GM23338 (cell line): ENCODE measurements around the gene FNDC3B. TPM values are rescaled to one million over a fixed set of nuclear protein-coding genes. Genes with fewer than 3 reads are reported as not detected.

Experiments
- ATAC-seq: fragments of 200-7000 bp; cut with Tn5 transposase; 3 replicates; pipeline ENCODE4 v1.9.1; 2020
- DNase-seq: peaks from one replicate; pipeline ENCODE4 v3.0.0-alpha.2; 2015; ENCODE audit warnings: low spot score
- H2AFZ ChIP-seq: fragments of 200-600 bp; sonication (generic); 2 replicates; pipeline ENCODE4 v1.8.0; 2016; ENCODE audit warnings: antibody characterized with exemption, mild to moderate bottlenecking, moderate library complexity
- H3F3A ChIP-seq: fragments of 200-600 bp; sonication (generic); replicated peaks from 2 replicates; pipeline ENCODE4 v1.8.0; 2017; ENCODE audit warnings: antibody characterized with exemption, mixed run types, low read depth
- H3K27ac ChIP-seq: fragments of 200-600 bp; sonication (generic); 2 replicates; pipeline ENCODE4 v1.6.1; 2016; ENCODE audit warnings: low read depth
- H3K27me3 ChIP-seq: fragments of 200-600 bp; sonication (generic); 2 replicates; pipeline ENCODE4 v1.8.0; 2016; ENCODE audit warnings: mild to moderate bottlenecking, mixed run types, moderate library complexity; ENCODE audit not compliant: insufficient read depth
- H3K36me3 ChIP-seq: fragments of 200-600 bp; sonication (generic); 2 replicates; pipeline ENCODE4 v1.8.0; 2016; ENCODE audit warnings: mild to moderate bottlenecking; ENCODE audit not compliant: insufficient read depth
- H3K4me1 ChIP-seq: fragments of 200-600 bp; sonication (generic); 2 replicates; pipeline ENCODE4 v1.8.0; 2016; ENCODE audit warnings: mild to moderate bottlenecking, moderate library complexity; ENCODE audit not compliant: insufficient read depth
- H3K4me2 ChIP-seq: fragments of 200-600 bp; sonication (generic); 2 replicates; pipeline ENCODE4 v1.7.1; 2017; ENCODE audit warnings: mixed run types
- H3K4me3 ChIP-seq: fragments of 200-600 bp; sonication (generic); 2 replicates; pipeline ENCODE4 v1.6.1; 2016; ENCODE audit warnings: mixed run types
- H3K79me2 ChIP-seq: fragments of 200-600 bp; sonication (generic); replicated peaks from 2 replicates; pipeline ENCODE4 v1.8.0; 2017; ENCODE audit warnings: mild to moderate bottlenecking; ENCODE audit not compliant: insufficient read depth
- H3K9me2 ChIP-seq: fragments of 200-600 bp; sonication (generic); 2 replicates; pipeline ENCODE4 v1.8.0; 2017; ENCODE audit not compliant: insufficient read depth
- H4K20me1 ChIP-seq: fragments of 200-600 bp; sonication (generic); replicated peaks from 2 replicates; pipeline ENCODE4 v1.8.0; 2017; ENCODE audit warnings: mild to moderate bottlenecking; ENCODE audit not compliant: insufficient read depth
- H3K27ac Mint-ChIP-seq: 2 replicates; pipeline ENCODE4 v1.8.0; 2020; ENCODE audit warnings: inconsistent platforms, mild to moderate bottlenecking, moderate library complexity, mixed read lengths
- H3K27me3 Mint-ChIP-seq: 3 replicates; pipeline ENCODE4 v1.8.0; 2022; ENCODE audit warnings: low read depth, mild to moderate bottlenecking, moderate library complexity, mixed read lengths, inconsistent platforms; ENCODE audit not compliant: insufficient read depth, poor library complexity
- H3K36me3 Mint-ChIP-seq: 3 replicates; pipeline ENCODE4 v1.8.0; 2021; ENCODE audit warnings: low read depth, mild to moderate bottlenecking, inconsistent platforms, moderate library complexity, mixed read lengths
- H3K4me1 Mint-ChIP-seq: 3 replicates; pipeline ENCODE4 v1.8.0; 2020; ENCODE audit warnings: mild to moderate bottlenecking, inconsistent platforms, mixed read lengths
- H3K4me3 Mint-ChIP-seq: 3 replicates; pipeline ENCODE4 v1.8.0; 2021; ENCODE audit warnings: moderate library complexity, mild to moderate bottlenecking, inconsistent platforms, mixed read lengths
- H3K9me3 Mint-ChIP-seq: 3 replicates; pipeline ENCODE4 v1.8.0; 2020; ENCODE audit warnings: moderate library complexity, mild to moderate bottlenecking, inconsistent platforms, mixed read lengths
- CREB1 ChIP-seq: fragments of 250-450 bp; sonication (Bioruptor Pico); IDR thresholded peaks from 2 replicates; pipeline ENCODE4 v1.5.0; 2020; ENCODE audit warnings: low read depth, mild to moderate bottlenecking, moderate library complexity
- CTCF ChIP-seq, 2 experiments: fragments of 200-600 bp in 1 of 2; sonication (generic) in 1 of 2; conservative IDR thresholded peaks; 2 replicates each; pipeline versions ENCODE4 v1.5.1 to v1.6.1; 2016 to 2017; ENCODE audit warnings: antibody characterized with exemption in 2 of 2, low read depth in 2 of 2, mild to moderate bottlenecking in 2 of 2, moderate library complexity in 1 of 2
- ETS1 ChIP-seq: IDR thresholded peaks from 2 replicates; pipeline ENCODE4 v1.6.1; 2016; ENCODE audit warnings: antibody characterized with exemption
- EZH2 ChIP-seq: fragments of 200-600 bp; sonication (generic); IDR thresholded peaks from one replicate; pipeline ENCODE4 v1.8.0; 2017; ENCODE audit warnings: antibody characterized with exemption, mild to moderate bottlenecking, low read depth; ENCODE audit not compliant: unreplicated experiment
- EZH2phosphoT487 ChIP-seq: fragments of 200-600 bp; sonication (generic); IDR thresholded peaks from one replicate; pipeline ENCODE4 v1.8.1; 2018; ENCODE audit warnings: antibody characterized with exemption; ENCODE audit not compliant: unreplicated experiment
- NANOG ChIP-seq: IDR thresholded peaks from 2 replicates; pipeline ENCODE4 v1.6.1; 2016; ENCODE audit warnings: antibody characterized with exemption, borderline replicate concordance
- POLR2AphosphoS5 ChIP-seq: IDR thresholded peaks from 2 replicates; pipeline ENCODE4 v1.6.1; 2016; ENCODE audit warnings: antibody characterized with exemption, low read depth
- STAT1 ChIP-seq: IDR thresholded peaks from one replicate; pipeline ENCODE4 v1.6.1; 2016; ENCODE audit warnings: antibody characterized with exemption; ENCODE audit not compliant: unreplicated experiment
- ZNF114 ChIP-seq: fragments of 250-450 bp; sonication (Bioruptor Pico); IDR thresholded peaks from 2 replicates; pipeline ENCODE4 v1.5.0; 2020; ENCODE audit warnings: mild to moderate bottlenecking, moderate library complexity
- ZNF331 ChIP-seq: fragments of 250-450 bp; sonication (Bioruptor Pico); IDR thresholded peaks from 2 replicates; pipeline ENCODE4 v1.5.0; 2020; ENCODE audit warnings: low read depth, mild to moderate bottlenecking, moderate library complexity
- polyA plus RNA-seq: library from polyadenylated mRNA; unstranded; fragments of >200 nt; fragmentation: Nextera tagmentation; extraction: Ambion mirVana; gene quantifications from 2 replicates; pipeline ENCODE4 v1.2.1, GENCODE V29; 2016
- total RNA-seq: library from RNA; depleted of rRNA; stranded (reverse); fragments of >200 nt; shearing (Covaris generic); gene quantifications from 2 replicates; pipeline ENCODE4 v1.2.3, GENCODE V29; 2014
- TF ChIP-seq, protein P1 (sequence below): IDR thresholded peaks from one replicate; pipeline ENCODE4 v1.6.1; 2018; ENCODE audit warnings: antibody characterized with exemption; ENCODE audit not compliant: unreplicated experiment

Gene FNDC3B
- total and polyA plus RNA-seq, 2 experiments from 2014 or later: 19.1 to 55.4 TPM

DNA sequence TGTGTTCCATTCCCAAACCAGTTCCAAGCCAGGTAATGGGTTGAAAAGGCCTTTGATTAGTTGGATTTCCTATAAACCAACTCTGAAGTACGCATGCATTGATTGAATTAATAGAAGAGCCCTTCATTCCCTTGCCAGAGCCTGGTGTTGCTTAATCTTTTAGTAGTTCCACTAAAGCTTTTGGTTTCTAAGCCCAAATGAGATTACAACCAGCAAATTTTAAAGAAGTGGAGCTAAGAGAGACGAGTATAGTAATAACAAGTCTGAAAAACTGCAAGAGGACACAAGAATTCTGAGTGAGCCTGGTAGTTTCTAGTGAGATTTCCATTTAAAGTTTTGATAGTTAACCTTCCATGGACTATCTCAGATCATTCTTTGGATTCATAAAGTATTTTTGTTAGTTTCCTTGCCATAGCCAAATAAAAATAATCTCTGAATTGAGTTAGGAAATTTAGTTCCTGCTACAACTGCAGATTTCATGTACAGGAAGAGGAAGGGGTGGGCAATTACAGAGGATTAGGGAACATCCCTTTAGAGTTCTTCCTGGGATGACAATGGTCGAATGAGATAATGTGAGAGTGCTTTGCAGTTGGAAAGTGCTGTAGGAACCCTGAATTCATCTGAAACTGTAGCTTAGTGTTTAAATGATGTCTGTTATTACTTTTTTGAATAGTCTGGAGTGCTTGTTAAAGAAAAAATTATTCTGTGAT, 136.8 kb downstream of the FNDC3B start (continued):
- TF ChIP-seq, protein P1, sequence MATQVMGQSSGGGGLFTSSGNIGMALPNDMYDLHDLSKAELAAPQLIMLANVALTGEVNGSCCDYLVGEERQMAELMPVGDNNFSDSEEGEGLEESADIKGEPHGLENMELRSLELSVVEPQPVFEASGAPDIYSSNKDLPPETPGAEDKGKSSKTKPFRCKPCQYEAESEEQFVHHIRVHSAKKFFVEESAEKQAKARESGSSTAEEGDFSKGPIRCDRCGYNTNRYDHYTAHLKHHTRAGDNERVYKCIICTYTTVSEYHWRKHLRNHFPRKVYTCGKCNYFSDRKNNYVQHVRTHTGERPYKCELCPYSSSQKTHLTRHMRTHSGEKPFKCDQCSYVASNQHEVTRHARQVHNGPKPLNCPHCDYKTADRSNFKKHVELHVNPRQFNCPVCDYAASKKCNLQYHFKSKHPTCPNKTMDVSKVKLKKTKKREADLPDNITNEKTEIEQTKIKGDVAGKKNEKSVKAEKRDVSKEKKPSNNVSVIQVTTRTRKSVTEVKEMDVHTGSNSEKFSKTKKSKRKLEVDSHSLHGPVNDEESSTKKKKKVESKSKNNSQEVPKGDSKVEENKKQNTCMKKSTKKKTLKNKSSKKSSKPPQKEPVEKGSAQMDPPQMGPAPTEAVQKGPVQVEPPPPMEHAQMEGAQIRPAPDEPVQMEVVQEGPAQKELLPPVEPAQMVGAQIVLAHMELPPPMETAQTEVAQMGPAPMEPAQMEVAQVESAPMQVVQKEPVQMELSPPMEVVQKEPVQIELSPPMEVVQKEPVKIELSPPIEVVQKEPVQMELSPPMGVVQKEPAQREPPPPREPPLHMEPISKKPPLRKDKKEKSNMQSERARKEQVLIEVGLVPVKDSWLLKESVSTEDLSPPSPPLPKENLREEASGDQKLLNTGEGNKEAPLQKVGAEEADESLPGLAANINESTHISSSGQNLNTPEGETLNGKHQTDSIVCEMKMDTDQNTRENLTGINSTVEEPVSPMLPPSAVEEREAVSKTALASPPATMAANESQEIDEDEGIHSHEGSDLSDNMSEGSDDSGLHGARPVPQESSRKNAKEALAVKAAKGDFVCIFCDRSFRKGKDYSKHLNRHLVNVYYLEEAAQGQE: no peak
- no peak for TF ChIP-seq STAT1
- TF ChIP-seq CREB1 (CRISPR knock-in tag): no peak
- TF ChIP-seq EZH2: no peak
- no peak for TF ChIP-seq ZNF114
- no peak for TF ChIP-seq ZNF331 (CRISPR knock-in tag)
- TF ChIP-seq ETS1: no peak
- TF ChIP-seq CTCF (conservative IDR thresholded peaks at IDR 0.05; ENCODE audit: low read depth in 2 of 2): no peak
- TF ChIP-seq EZH2phosphoT487: no peak
- no peak for TF ChIP-seq NANOG
- no peak for TF ChIP-seq POLR2AphosphoS5

GRCh38 chr3:172177046-172177445, 137.7 kb downstream of the FNDC3B start:
- Histone ChIP-seq H3K9me2 (no peaks in the 10 kb centered on the region), H3F3A (0 out of 2 replicates have a peak, but pooled peaks cover 3% of the 10 kb centered on the region), H3K27me3 (no peaks in the 10 kb centered on the region), H3K27ac (no peak overlapping the region), H3K36me3 (no peaks in the 10 kb centered on the region), H3K4me2 (peak overlapping the region; percentile 61; the same call in 1 of the 2 replicates), H3K79me2 (peaks cover 73% of the 10 kb centered on the region), H2AFZ (no peak overlapping the region), H3K4me1 (peaks cover 42% of the 10 kb centered on the region), H4K20me1 (no peaks in the 10 kb centered on the region), H3K4me3 (no peak overlapping the region)
- peaks cover 64% of the 10 kb centered on the region for H3K4me1 Mint-ChIP-seq
- H3K27ac Mint-ChIP-seq: peak overlapping the region; percentile 93; the same call in 1 of the 2 replicates
- no peak for ATAC-seq
- H3K27me3 Mint-ChIP-seq: no peaks in the 10 kb centered on the region
- no peak for DNase-seq
- H3K4me3 Mint-ChIP-seq: peak overlapping the region; percentile 59; the same call in 1 of the 3 replicates
- peaks cover 3% of the 10 kb centered on the region; the same call in 2 of the 3 replicates for H3K36me3 Mint-ChIP-seq
- H3K9me3 Mint-ChIP-seq: no peaks in the 10 kb centered on the region; the same call in 2 of the 3 replicates
- TF ChIP-seq ETS1 (no peak), CTCF (conservative IDR thresholded peaks at IDR 0.05; ENCODE audit: low read depth in 2 of 2) (no peak), ZNF331 (CRISPR knock-in tag) (no peak), EZH2phosphoT487 (no peak), CREB1 (CRISPR knock-in tag) (no peak), POLR2AphosphoS5 (no peak), STAT1 (no peak)
- TF ChIP-seq, protein P1: no peak
